ENCODE data around the gene PPP2R3B. TPM values are rescaled to one million over a fixed set of nuclear protein-coding genes. Genes with fewer than 3 reads are reported as not detected.

Gene PPP2R3B
- total and polyA plus RNA-seq, 8 donors = 5.0 to 38.8 (median 6.9) TPM

DNA sequence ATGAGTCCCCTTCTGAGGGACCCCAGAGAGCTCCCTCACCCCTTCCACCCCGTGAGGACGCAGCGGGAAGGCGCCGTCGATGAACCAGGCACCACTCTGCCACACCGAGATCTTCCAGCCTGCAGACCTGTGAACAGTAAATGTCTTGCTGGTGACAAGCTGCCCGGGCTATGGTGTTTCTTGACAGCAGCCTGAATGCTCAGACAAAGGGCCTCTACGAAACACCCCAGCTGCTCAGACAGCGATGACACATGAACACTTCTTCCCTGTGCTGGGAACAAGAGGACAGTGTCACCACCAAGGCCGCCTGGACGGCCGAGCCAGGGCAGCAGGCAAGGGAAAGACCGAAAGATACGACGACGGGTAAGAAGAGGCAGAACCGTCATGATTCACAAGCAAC lies 37.5 kb downstream of the PPP2R3B start:
- 90 to 93% methylated on average over 18 of the region's 18 CpGs for WGBS, 2 donors
- intact Hi-C loops (cut with DNase I) = no loop called here
- no peaks in the 10 kb centered on the region for H3K4me1 ChIP-seq
- FAIRE-seq = no peak
- no peaks in the 10 kb centered on the region for H3K9me3 ChIP-seq
- peak in 1 of 6 donors; percentile 40 for DNase-seq
- no peak for TF ChIP-seq CTCF (IDR thresholded peaks at IDR 0.05)
- H3K36me3 ChIP-seq = no peaks in the 10 kb centered on the region
- ATAC-seq = no peak
- H3K27ac ChIP-seq = no peak overlapping the region
- no peak overlapping the region for H3K4me3 ChIP-seq
- H3K27me3 ChIP-seq = no peaks in the 10 kb centered on the region

DNA sequence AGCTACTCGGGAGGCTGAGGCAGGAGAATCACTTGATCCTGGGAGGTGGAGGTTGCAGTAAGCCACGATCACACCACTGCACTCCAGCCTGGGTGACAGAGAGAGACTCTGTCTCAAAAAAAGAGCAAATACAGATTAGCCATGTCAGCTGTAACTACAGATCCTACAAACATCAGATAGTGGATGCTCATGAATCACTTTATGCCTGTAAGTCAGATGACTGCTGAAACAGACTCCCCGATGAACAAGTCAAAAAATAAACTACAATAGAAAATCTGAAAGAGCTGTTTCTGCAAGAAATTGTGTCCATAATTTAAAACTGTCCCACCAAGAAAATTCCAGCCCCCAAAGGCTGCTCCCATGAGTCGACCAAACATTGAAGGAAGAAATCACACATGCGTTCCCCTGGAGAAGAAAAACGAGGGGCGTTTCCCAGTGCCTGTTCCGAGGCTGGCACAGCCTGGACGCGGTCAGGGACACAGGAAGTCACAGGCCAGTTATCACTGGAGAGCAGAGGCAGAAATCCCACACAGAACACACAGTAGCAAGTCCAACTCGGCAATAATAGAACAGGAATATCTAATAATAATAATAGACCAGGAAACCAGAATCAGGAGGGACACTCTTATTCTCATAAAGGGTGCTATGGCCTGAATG lies 38.1 kb downstream of the PPP2R3B start:
- Histone ChIP-seq H3K36me3 (no peaks in the 10 kb centered on the region), H3K4me1 (no peaks in the 10 kb centered on the region), H3K27ac (no peak overlapping the region), H3K4me3 (no peak overlapping the region), H3K9me3 (no peaks in the 10 kb centered on the region), H3K27me3 (no peaks in the 10 kb centered on the region)
- intact Hi-C loops (cut with DNase I) = no loop called here
- no peak for FAIRE-seq
- peak in 1 of 4 donors; percentile 34 for ATAC-seq
- DNase-seq = peak in 1 of 6 donors; percentile 21
- TF ChIP-seq CTCF (IDR thresholded peaks at IDR 0.05) = no peak
- 73 to 77% methylated on average over 11 of the region's 11 CpGs for WGBS, 2 donors

GRCh38 chrX:347351-348117 lies 39.2 kb downstream of the PPP2R3B start:
- ATAC-seq (no peak), FAIRE-seq (no peak), DNase-seq (peak in 2 of 6 donors; percentile 51 to 67)
- no peak overlapping the region for H3K4me3 ChIP-seq
- H3K9me3 ChIP-seq = no peaks in the 10 kb centered on the region
- no peaks in the 10 kb centered on the region for H3K36me3 ChIP-seq
- no peak overlapping the region for H3K27ac ChIP-seq
- WGBS, 2 donors = 96 to 98% methylated on average over 59 of the region's 59 CpGs
- TF ChIP-seq CTCF (IDR thresholded peaks at IDR 0.05) = no peak
- no peaks in the 10 kb centered on the region for H3K4me1 ChIP-seq
- H3K27me3 ChIP-seq = no peaks in the 10 kb centered on the region
- intact Hi-C loops (cut with DNase I) = no loop called here

GRCh38 chrX:346034-346813 lies 40.5 kb downstream of the PPP2R3B start:
- Histone ChIP-seq H3K4me3 (no peak overlapping the region), H3K4me1 (no peaks in the 10 kb centered on the region), H3K27ac (no peak overlapping the region), H3K27me3 (no peaks in the 10 kb centered on the region), H3K9me3 (no peaks in the 10 kb centered on the region), H3K36me3 (no peaks in the 10 kb centered on the region)
- ATAC-seq (no peak), DNase-seq (peak in 2 of 6 donors; percentile 51 to 74), FAIRE-seq (no peak)
- no peak for TF ChIP-seq CTCF (IDR thresholded peaks at IDR 0.05)
- 95% methylated on average over 56 to 74 of the region's 75 CpGs for WGBS, 2 donors
- intact Hi-C loops (cut with DNase I) = no loop called here
